LHCN-M2 (cell line): ENCODE data around the gene SLC16A2. TPM values are rescaled to one million over a fixed set of nuclear protein-coding genes. Genes with fewer than 3 reads are reported as not detected.
"Not testable (repeated sequence)": the region's sequence is repeated elsewhere in the genome, so short reads cannot be mapped to it uniquely, and the experiment has no call there.

Experiments
- DNase-seq: peaks from one replicate; pipeline ENCODE4 v3.0.0-alpha.2; 2012; ENCODE audit warnings: low read depth
- total RNA-seq: library from RNA; depleted of rRNA; stranded (reverse); fragments of >200 nt; gene quantifications from 2 replicates; pipeline ENCODE4 v1.2.3, GENCODE V29; 2014

The SLC16A2 gene
- total RNA-seq, 1 experiment from 2014 or later: 12.8 TPM

DNA sequence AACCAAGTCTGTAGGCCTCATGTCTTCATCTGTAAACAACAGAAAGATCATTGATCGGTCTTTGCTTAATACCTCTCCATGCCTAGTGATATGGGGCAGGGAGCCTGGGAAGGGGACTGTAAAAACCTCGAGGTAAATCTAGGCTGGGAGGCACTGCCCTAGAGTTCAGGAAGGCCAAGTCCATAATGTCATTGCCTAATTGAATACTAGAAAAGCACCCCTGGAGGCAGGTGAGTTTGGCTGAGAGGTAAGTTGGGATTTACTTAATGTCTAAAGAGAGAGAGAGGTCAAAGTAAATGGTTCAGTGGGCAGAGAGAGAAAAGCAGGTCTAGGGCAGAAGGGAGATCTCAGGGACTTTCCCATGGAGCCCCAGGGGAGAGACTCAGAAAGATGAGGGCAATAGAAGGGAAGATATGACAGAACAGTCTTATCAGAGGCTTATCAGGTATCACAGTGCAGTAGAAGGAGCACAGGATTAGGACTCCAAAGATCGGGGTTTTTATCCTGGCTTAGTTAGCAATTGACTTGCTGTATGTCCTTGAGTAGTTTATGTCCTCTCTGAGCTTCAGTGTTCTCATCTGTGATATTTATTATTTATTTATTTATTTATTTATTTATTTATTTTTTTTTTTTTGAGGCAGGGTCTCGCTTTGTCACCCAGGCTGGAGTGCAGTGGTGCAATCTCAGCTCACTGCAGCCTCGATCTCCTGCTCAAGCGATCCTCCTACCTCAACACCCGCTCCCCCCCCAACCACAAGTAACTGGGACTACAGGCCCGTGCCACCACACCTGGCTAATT is 85.2 kb downstream of the SLC16A2 start:
- no peak for DNase-seq

GRCh38 chrX:74507191-74507590 is 85.9 kb downstream of the SLC16A2 start:
- DNase-seq: no peak

- no peak for DNase-seq
Observed at GRCh38 chrX:74509989-74510388, 88.7 kb downstream of the SLC16A2 start.

GRCh38 chrX:74510401-74510800 is 89.1 kb downstream of the SLC16A2 start:
- DNase-seq: no peak

DNA sequence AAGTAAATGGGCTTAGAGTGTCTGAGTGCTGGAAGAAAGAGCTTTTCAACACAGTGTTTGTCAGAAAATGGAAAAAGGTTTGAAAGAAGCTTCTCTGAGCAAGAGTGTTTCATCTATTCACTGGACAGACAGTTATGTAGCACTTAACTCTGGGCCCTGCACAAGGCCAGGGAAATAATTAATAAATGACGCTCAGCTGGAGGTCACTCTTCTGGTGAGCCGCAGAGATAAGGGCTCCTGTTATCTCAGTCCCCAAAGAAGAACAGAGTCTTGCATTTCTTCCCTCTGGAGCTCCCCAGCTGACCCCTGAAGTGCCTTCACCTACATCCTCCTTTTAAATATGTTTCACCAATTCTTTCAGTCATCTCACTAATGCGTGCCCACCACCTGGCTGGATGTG is 90.4 kb downstream of the SLC16A2 start:
- no peak for DNase-seq

- DNase-seq: no peak
Observed at GRCh38 chrX:74514384-74514783, 93.1 kb downstream of the SLC16A2 start.

DNA sequence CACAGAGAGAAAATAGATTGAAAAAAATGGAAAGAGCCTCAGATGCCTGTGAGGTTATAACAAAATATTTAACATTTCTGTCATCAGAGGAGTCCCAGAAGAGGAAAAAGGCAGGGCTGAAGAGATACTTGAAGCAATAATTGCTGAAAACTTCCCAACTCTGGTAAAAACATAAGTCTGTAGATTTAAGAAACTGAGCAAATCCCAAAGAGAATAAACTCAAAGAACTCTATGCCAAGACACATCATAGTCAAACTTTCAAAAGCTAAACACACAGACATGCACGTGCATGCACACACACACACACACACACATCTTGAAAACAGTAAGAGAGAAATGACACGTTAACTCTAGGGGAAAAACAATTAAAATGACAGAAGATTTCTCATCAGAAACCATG is 94.1 kb downstream of the SLC16A2 start:
- DNase-seq: no peak

- not testable (repeated sequence) for DNase-seq
Observed at GRCh38 chrX:74516013-74516412, 94.7 kb downstream of the SLC16A2 start.

DNA sequence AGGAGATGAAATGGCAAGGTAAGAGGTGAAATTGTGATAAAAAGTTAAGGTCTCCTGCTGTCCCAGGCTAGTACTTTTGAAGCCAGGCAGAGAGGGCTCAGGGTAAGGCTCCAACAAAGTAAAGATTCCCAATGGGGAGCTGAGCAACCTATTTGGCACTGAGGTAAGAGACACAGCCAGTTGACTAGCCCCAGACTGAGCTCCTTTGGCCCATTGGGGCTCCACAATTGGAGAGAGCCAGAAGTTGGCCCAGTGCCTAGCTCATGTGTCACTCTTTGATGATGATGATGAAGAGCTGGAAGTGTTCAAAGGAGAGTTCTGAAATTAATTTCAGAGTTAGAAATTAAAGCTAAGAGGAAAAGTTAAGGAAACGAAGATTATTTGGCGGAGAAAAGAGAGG is 98.6 kb downstream of the SLC16A2 start:
- no peak for DNase-seq

DNA sequence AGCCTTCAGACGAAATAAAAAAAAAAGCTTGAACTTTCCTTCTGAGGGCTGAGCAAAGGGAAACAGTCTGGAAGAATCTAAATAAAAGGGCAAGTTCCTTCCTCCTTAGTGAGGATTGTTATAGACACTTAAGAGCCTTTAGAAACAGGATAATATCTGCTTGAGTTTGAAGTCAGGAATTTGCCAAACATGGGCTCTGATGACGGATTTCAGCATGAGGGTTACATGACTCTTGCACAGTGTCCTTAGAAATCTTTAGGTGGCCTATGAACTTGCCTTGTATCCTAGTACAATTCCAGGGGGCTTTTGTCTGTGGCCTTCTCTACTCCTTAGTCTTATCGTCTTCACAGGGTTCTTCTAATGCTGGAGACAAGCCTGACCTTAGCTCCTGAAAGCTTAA is 99.0 kb downstream of the SLC16A2 start:
- DNase-seq: no peak

GRCh38 chrX:74520896-74521295 is 99.6 kb downstream of the SLC16A2 start:
- DNase-seq: no peak

DNA sequence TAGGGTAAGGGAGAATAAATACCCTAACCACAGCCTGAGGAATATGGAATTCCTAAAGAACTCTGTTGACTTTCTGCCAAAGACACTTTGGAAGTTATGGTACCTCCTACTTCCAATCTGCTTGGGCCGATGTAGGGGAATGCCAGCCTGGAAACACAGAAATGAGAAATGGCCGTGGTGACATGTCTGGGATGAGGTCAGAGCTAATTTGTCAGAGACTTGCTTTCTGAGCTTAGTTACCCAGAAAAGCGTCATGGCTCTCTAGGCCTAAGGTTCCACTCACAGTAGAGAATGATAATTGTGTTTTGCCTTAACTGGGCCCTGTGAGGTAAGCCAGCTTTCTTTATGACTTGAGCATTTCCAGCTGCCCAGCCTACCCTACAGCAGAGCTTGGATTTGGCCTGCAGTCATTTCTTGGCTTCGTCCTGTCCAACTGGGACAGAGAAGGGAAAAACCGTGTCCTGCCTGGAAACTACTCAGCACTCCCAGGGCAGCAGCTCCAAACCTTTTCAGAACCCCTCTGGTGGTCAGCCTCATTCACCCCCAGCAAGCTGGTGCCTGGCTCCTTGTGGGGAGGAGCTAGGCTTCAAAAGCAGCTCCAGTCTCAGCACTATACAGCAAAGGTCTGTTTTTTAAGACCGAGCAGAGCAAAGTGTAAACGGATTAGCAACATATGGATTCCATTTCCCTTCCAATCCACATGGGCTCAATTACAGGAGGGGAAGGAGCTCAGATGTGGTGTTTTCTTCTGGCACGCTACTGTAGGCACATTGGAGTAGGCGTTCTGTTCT is 100.9 kb downstream of the SLC16A2 start:
- no peak for DNase-seq

GRCh38 chrX:74523224-74523623 is 101.9 kb downstream of the SLC16A2 start:
- no peak for DNase-seq

- DNase-seq: no peak
Observed at GRCh38 chrX:74523870-74524735, 102.8 kb downstream of the SLC16A2 start.

DNA sequence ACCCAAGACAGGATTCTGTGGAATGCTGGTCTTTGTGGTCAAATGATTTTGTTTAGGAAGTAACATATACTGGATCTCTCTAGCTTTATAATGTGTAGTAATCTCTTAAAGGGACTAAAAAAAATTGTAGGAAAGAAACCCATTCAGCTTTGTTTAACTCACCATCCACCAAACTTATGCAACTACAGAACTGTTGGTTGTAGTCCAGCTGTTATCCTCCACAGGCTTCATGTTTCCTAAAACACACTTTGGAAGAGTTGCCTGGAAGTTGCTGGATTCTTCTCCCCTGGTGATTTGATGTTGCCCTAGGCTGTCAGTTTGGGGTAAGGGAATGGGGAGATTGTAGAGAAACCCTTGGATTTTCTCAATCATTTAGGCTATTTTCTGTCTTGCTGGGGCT is 103.8 kb downstream of the SLC16A2 start:
- no peak for DNase-seq

- no peak for DNase-seq
Observed at GRCh38 chrX:74526764-74527163, 105.5 kb downstream of the SLC16A2 start.

DNA sequence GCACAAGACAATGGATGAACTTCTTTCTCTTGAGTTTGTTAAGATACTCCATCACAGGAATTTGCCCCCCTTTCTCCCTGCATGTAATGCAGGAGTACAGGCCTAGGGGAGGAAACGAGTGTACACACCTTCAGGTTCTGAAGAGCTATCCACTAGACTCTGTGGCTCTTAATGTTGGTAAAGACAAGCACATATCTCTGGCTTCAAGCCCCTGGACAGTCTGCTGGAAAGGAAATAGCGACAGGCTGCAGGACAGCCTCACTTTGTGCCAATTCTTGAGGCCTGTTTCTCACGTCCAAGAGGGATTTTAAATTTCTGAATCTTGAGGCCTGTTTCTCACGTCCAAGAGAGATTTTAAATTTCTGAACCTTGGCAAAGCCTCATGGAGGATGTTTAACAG is 106.1 kb downstream of the SLC16A2 start:
- DNase-seq: no peak

DNA sequence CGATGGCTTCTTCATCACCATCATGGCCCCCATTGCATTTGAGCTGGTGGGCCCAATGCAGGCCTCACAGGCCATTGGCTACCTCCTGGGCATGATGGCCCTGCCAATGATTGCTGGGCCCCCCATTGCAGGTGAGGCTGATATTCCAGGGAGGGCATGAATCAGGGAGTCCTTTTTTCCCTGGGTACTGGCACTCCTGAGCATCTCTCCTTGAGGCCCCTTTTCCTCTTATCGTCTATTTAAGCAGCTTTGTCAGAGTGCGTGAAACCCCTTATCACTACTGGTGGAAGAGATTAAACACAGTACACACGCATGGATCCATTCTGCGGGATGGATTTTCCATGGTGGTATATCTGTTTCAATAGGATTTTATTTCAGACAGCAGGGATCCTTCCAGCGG is 108.0 kb downstream of the SLC16A2 start:
- no peak for DNase-seq

DNA sequence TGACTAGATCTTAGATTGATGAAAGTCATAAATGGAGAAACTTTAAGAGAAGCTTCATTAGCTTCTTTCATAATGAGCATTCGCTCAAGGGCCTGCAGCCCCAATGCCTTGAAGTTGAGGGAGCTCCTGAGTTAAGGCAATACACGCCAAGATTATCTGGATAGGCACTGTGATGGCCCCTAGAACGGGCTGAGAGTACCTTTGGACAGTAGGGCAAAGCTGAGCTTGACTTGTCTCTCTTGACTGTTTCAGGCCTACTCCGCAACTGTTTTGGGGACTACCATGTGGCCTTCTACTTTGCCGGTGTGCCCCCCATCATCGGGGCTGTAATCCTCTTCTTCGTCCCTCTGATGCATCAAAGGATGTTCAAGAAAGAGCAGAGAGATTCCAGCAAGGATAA is 109.8 kb downstream of the SLC16A2 start:
- no peak for DNase-seq

- DNase-seq: peak; percentile 29
Observed at GRCh38 chrX:74534569-74535038, 113.3 kb downstream of the SLC16A2 start.

DNA sequence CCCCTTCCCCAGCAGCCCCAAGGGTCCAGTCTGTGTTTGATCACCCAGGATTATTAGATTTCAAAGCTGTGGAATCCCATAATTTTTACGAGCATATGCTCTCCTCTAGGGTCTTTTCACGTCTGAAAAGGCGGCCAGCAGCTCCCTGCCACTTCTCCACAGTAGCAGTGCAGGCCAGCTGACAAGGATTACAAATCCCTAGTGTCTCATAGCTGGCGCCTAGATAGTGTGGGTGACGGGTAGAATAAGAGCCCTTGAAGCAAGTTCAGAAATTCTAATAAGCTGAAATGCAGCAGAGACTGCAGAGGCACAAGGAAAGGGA is 113.8 kb downstream of the SLC16A2 start:
- no peak for DNase-seq
